ENCODE results near the gene ZNF718. TPM values are rescaled to one million over a fixed set of nuclear protein-coding genes. Genes with fewer than 3 reads are reported as not detected.
A peak's percentile ranks its signal among the peaks of the same experiment; 100 is the strongest.
"Not testable (repeated sequence)": the region's sequence is repeated elsewhere in the genome, so short reads cannot be mapped to it uniquely, and the experiment has no call there.

Gene ZNF718
- 10 to 100 TPM in 2 of 3 donors, 1 to 10 TPM in 1; 9.3 to 14.6 (median 12.1) TPM for polyA plus RNA-seq

GRCh38 chr4:124275-125081 is at the start of gene ZNF718:
TSS of gene ZNF718 (plus strand) at chr4:124501. CDS start at chr4:124671, 170 bp downstream.
- Mint-ChIP-seq H3K9me3 (peaks cover 11 to 60% (median 21%) of the 10 kb centered on the region in 6 donors), H3K4me3 (peak within 1 kb of the TSS; percentile 95 to 100 (median 99)), H3K27me3 (ENCODE audit: low read depth in 3 of 3) (peaks cover 10 to 22% (median 15%) of the 10 kb centered on the region in 3 donors), H3K27ac (peak within 1 kb of the TSS; percentile 91 to 99 (median 96)), H3K4me1 (peaks cover 62 to 89% of the 10 kb centered on the region in 2 donors), H3K36me3 (peaks cover 6 to 49% (median 34%) of the 10 kb centered on the region in 3 donors)
- peak; percentile 85 to 90 (median 89) for DNase-seq

GRCh38 chr4:85951-86350 is 38.4 kb upstream of the ZNF718 start:
- peaks cover 60 to 97% (median 84%) of the 10 kb centered on the region in 6 donors for H3K9me3 Mint-ChIP-seq
- no peak for DNase-seq
- peak overlapping the region in 3 of 5 donors; percentile 6 to 33 (median 9) for H3K4me3 Mint-ChIP-seq
- peaks cover 0 to 5% (median 2%) of the 10 kb centered on the region in 3 donors for H3K27me3 Mint-ChIP-seq (ENCODE audit: low read depth in 3 of 3)
- H3K36me3 Mint-ChIP-seq: peaks cover 62 to 76% (median 71%) of the 10 kb centered on the region in 3 donors
- H3K4me1 Mint-ChIP-seq: no peaks in the 10 kb centered on the region
- no peak overlapping the region for H3K27ac Mint-ChIP-seq

GRCh38 chr4:86559-87324 is 37.6 kb upstream of the ZNF718 start:
- not testable (repeated sequence) for H3K27me3 Mint-ChIP-seq (ENCODE audit: low read depth in 3 of 3); DNase-seq; H3K27ac Mint-ChIP-seq; H3K4me1 Mint-ChIP-seq
- Mint-ChIP-seq H3K4me3 (peak overlapping the region in 1 of 5 donors; percentile 4), H3K9me3 (peaks cover 61 to 97% (median 84%) of the 10 kb centered on the region in 6 donors), H3K36me3 (peaks cover 61 to 75% (median 71%) of the 10 kb centered on the region in 3 donors)

GRCh38 chr4:98386-98785 is 25.9 kb upstream of the ZNF718 start:
- Mint-ChIP-seq H3K27ac (no peak overlapping the region), H3K36me3 (peaks cover 15 to 39% (median 29%) of the 10 kb centered on the region in 3 donors), H3K4me1 (peaks cover 9 to 10% of the 10 kb centered on the region in 2 donors), H3K9me3 (peaks cover 36 to 96% (median 79%) of the 10 kb centered on the region in 6 donors), H3K27me3 (ENCODE audit: low read depth in 3 of 3) (peaks cover 0 to 2% (median 0%) of the 10 kb centered on the region in 3 donors), H3K4me3 (no peak overlapping the region)
- no peak for DNase-seq

GRCh38 chr4:99863-100262 is 24.4 kb upstream of the ZNF718 start:
- Mint-ChIP-seq H3K4me3 (no peak overlapping the region), H3K9me3 (peaks cover 31 to 96% (median 68%) of the 10 kb centered on the region in 6 donors), H3K36me3 (peaks cover 12 to 26% (median 25%) of the 10 kb centered on the region in 3 donors), H3K4me1 (peaks cover 0 to 3% of the 10 kb centered on the region in 2 donors), H3K27me3 (ENCODE audit: low read depth in 3 of 3) (peaks cover 0 to 4% (median 0%) of the 10 kb centered on the region in 3 donors), H3K27ac (no peak overlapping the region)
- no peak for DNase-seq

- H3K36me3 Mint-ChIP-seq: peaks cover 27 to 44% (median 27%) of the 10 kb centered on the region in 3 donors
- H3K27me3 Mint-ChIP-seq (ENCODE audit: low read depth in 3 of 3): peaks cover 10 to 43% (median 27%) of the 10 kb centered on the region in 3 donors
- H3K9me3 Mint-ChIP-seq: peaks cover 24 to 68% (median 38%) of the 10 kb centered on the region in 6 donors
- H3K4me1 Mint-ChIP-seq: peaks cover 5 to 11% of the 10 kb centered on the region in 2 donors
- peak overlapping the region; percentile 23 to 45 (median 36) for H3K4me3 Mint-ChIP-seq
- DNase-seq: no peak
- H3K27ac Mint-ChIP-seq: no peak overlapping the region
Observed at GRCh38 chr4:107083-107443, 17.2 kb upstream of the ZNF718 start.

- H3K27ac Mint-ChIP-seq: no peak overlapping the region
- peak overlapping the region; percentile 18 to 64 (median 50) for H3K4me3 Mint-ChIP-seq
- peaks cover 24 to 42% (median 25%) of the 10 kb centered on the region in 3 donors for H3K36me3 Mint-ChIP-seq
- peak in 2 of 3 donors; percentile 19 to 21 for DNase-seq
- peaks cover 10 to 44% (median 27%) of the 10 kb centered on the region in 3 donors for H3K27me3 Mint-ChIP-seq (ENCODE audit: low read depth in 3 of 3)
- H3K9me3 Mint-ChIP-seq: peaks cover 22 to 61% (median 34%) of the 10 kb centered on the region in 6 donors
- H3K4me1 Mint-ChIP-seq: peaks cover 9 to 13% of the 10 kb centered on the region in 2 donors
Observed at GRCh38 chr4:107444-108429, 16.6 kb upstream of the ZNF718 start.

- H3K4me3 Mint-ChIP-seq: no peak overlapping the region
- H3K27ac Mint-ChIP-seq: peak overlapping the region in 2 of 6 donors; percentile 16 to 49
- peaks cover 6 to 27% (median 12%) of the 10 kb centered on the region in 3 donors for H3K27me3 Mint-ChIP-seq (ENCODE audit: low read depth in 3 of 3)
- no peak for DNase-seq
- H3K36me3 Mint-ChIP-seq: peaks cover 7 to 23% (median 16%) of the 10 kb centered on the region in 3 donors
- peaks cover 24 to 33% of the 10 kb centered on the region in 2 donors for H3K4me1 Mint-ChIP-seq
- H3K9me3 Mint-ChIP-seq: peaks cover 9 to 25% (median 13%) of the 10 kb centered on the region in 6 donors
Observed at GRCh38 chr4:112771-113170, 11.5 kb upstream of the ZNF718 start.

- Mint-ChIP-seq H3K9me3 (peaks cover 5 to 23% (median 11%) of the 10 kb centered on the region in 6 donors), H3K27me3 (ENCODE audit: low read depth in 3 of 3) (peaks cover under 1 to 19% (median 4%) of the 10 kb centered on the region in 3 donors), H3K36me3 (peaks cover 5 to 22% (median 16%) of the 10 kb centered on the region in 3 donors), H3K4me3 (no peak overlapping the region), H3K27ac (peak overlapping the region in 2 of 6 donors; percentile 4 to 74), H3K4me1 (peaks cover 17 to 38% of the 10 kb centered on the region in 2 donors)
- DNase-seq: no peak
Observed at GRCh38 chr4:113732-114131, 10.6 kb upstream of the ZNF718 start.

GRCh38 chr4:114149-114548 is 10.2 kb upstream of the ZNF718 start:
- Mint-ChIP-seq H3K27me3 (ENCODE audit: low read depth in 3 of 3) (peaks cover 0 to 15% (median 4%) of the 10 kb centered on the region in 3 donors), H3K36me3 (peaks cover under 1 to 18% (median 14%) of the 10 kb centered on the region in 3 donors), H3K9me3 (peaks cover 3 to 23% (median 12%) of the 10 kb centered on the region in 6 donors), H3K4me3 (no peak overlapping the region), H3K4me1 (peaks cover 20 to 42% of the 10 kb centered on the region in 2 donors), H3K27ac (peak overlapping the region in 3 of 6 donors; percentile 4 to 23 (median 8))
- no peak for DNase-seq

GRCh38 chr4:116499-116898 is 7.8 kb upstream of the ZNF718 start:
- no peak for DNase-seq
- Mint-ChIP-seq H3K36me3 (peaks cover 6 to 11% (median 7%) of the 10 kb centered on the region in 3 donors), H3K4me3 (peak overlapping the region in 1 of 5 donors; percentile 6), H3K27ac (peak overlapping the region in 1 of 6 donors; percentile 57), H3K9me3 (peaks cover 9 to 30% (median 19%) of the 10 kb centered on the region in 6 donors), H3K27me3 (ENCODE audit: low read depth in 3 of 3) (peaks cover 3 to 11% (median 7%) of the 10 kb centered on the region in 3 donors), H3K4me1 (peaks cover 42 to 62% of the 10 kb centered on the region in 2 donors)

GRCh38 chr4:120616-121015 is 3.7 kb upstream of the ZNF718 start:
- peaks cover 6 to 26% (median 15%) of the 10 kb centered on the region in 3 donors for H3K27me3 Mint-ChIP-seq (ENCODE audit: low read depth in 3 of 3)
- peaks cover 59 to 79% of the 10 kb centered on the region in 2 donors for H3K4me1 Mint-ChIP-seq
- peaks cover 9 to 19% (median 13%) of the 10 kb centered on the region in 3 donors for H3K36me3 Mint-ChIP-seq
- H3K27ac Mint-ChIP-seq: peak overlapping the region; percentile 96 to 100 (median 100)
- H3K4me3 Mint-ChIP-seq: peak overlapping the region; percentile 85 to 92 (median 88)
- peak in 1 of 3 donors; percentile 10 for DNase-seq
- H3K9me3 Mint-ChIP-seq: peaks cover 11 to 55% (median 28%) of the 10 kb centered on the region in 6 donors

Measured in immature natural killer cell (primary cell).